Activated gamma-delta T cell treated with anti-CD3 and anti-CD28 coated beads, Interleukin-2, amount 50 U/mL, for 16 hours (primary cell): ENCODE results near the gene AVPI1.
"Not testable (repeated sequence)": the region's sequence is repeated elsewhere in the genome, so short reads cannot be mapped to it uniquely, and the experiment has no call there.

Experiments
- DNase-seq: peaks from one replicate; pipeline ENCODE4 v3.0.0-alpha.2; 2020; ENCODE audit warnings: low read depth

The AVPI1 gene

DNA sequence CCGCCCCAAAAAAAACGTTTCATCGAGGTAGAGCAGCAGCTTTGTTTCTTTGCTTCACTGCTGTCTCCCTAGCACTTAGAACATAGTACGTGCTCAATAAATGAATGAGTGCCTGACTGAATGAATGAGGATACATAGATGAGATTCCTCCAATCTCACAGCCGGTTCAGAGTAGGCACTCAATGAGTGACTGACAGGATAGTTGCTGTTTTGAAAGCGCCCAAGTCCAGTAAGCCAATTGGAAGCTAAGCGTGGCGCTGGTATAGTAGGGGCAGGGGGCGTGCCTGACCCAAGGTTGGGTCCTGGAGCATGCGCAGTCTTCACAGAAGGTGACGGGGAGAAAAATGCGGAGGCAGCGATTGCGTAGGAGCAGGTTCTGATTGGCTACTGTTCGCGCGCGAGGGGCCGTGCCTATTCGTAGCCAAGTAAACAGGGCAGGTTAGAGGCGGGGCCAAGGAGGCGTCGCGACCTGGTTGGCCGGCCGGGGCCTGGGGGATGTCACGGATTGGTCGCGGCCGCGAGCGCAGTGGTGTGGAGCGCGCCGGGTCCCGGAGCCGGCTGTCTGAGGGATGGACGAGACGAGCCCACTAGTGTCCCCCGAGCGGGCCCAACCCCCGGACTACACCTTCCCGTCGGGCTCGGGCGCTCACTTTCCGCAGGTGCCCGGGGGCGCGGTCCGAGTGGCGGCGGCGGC, 46.7 kb downstream of the AVPI1 start, which contains the start of gene PI4K2A:
PI4K2A (plus strand) TSS at position 498 of the 694 bp plus-strand sequence; CDS start at position 570, 72 bp downstream.
- peak; percentile 98 for DNase-seq

DNA sequence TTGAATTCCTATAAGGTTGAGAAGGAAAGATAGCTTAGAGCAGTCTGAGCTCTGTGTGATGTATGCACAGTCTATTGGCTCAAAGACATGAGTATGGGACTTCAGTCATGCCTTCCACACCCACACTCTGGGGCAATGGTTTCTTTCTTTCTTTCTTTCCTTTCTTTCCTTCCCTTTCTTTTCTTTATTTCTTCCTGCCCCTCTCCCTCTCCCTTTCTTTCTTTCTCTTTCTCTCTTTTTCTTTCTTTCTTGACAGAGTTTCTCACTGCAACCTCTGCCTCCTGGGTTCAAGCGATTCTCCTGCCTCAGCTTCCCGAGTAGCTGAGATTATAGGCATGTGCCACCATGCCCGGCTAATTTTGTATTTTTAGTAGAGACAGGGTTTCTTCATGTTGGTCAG, 48.0 kb downstream of the AVPI1 start:
- DNase-seq = not testable (repeated sequence)

DNA sequence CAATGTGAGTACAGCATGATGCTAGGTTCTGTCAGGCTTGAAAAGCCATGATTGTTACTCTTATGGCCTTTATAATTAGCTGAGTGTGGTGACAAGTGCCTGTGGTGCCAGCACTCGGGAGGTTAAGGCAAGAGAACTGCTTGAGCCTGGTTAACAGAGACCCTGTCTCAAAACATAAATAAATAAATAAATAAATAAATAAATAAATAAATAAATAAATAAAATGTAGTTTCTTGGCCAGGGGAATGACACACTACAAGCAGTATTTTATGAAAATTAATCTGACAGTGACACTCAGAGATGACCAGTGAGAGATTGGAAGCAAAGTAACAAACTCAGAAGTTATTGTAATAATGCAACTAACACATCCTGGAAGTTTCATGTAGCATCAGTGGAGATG, 51.5 kb downstream of the AVPI1 start:
- no peak for DNase-seq

DNA sequence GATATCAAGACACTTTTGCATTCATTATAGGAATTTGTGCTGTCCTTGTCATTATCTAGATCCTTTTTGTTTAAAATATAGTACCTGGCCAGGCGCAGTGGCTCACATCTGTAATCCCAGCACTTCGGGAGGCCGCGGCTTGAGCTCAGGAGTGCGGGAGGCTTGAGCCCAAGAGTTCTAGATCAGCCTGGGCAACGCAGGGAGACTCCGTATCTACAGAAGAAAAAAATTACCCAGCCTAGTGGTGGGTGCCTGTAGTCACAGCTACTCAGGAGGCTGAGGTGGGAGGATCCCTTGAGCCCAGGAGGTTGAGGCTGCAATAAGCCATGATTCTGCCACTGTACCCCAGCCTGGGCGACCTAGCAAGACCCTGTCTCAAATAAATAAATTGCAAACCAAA, 53.1 kb downstream of the AVPI1 start:
- DNase-seq = no peak

GRCh38 chr10:97632949-97633884, 53.8 kb downstream of the AVPI1 start, which contains the start of gene MORN4:
Gene MORN4 (minus strand): TSS chr10:97633500. CDS start chr10:97619653, 13,847 bp downstream.
- peak; percentile 86 for DNase-seq

DNA sequence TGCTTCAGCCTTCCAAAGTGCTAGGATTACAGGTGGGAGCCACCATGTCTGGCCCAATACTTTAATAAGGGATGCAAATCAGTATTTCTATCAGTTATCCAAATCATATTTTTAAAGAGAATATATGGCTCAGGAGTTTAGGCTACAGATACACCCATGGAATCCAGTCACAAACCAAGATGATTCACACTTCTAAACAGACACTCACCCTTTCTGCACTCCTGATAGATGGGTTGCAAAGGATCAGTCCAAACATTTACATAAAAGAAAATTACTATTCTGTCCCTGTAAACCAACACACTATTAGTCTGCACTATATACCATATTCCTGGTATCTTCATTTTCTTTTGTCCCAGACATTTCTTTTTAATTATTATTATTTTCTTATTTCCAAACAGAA, 55.9 kb downstream of the AVPI1 start:
- no peak for DNase-seq

DNA sequence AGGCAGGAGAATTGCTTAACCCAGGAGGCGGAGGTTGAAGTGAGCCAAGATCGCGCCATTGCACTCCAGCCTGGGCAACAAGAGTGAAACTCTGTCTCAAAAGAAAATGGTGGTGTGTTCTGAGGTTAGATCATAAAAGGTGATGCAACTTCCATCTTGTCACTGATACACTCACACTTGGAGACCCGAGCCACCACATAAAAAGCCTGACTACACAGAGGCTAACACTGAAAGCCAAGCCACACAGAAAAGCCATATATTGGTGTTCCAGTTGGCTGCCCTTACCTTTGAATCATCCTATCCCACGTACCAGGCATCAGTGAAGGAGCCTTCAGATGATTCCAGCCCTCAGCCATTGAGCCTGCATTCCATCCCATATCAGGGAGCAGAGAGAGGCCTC, 57.8 kb downstream of the AVPI1 start:
- no peak for DNase-seq

GRCh38 chr10:97628228-97628627, 58.8 kb downstream of the AVPI1 start:
- DNase-seq = no peak

- no peak for DNase-seq
These were observed 59.3 kb downstream of the AVPI1 start for GRCh38 chr10:97627731-97628130.
